Measurements from ENCODE around the gene ACER2.

ACER2 gene

DNA sequence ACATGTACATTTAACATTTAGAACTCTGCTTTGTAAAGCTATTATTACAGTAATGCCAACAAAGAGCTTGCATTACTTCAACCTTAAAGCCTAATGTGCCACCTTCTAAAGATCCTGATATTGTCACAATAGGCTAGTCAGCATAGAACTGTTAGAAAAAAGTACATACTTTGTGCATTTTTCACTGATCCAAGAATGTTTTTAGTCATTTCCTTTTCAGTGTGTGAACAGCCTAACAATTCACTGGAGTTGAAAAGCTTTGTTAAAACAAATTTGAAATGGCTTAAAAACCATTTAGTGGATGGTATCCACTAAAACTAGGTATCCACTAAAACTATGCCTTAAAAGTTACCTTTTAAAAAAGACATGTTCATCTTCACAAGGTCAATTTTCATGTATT, 33.3 kb upstream of the ACER2 start (continued):
- TF ChIP-seq, protein P1, sequence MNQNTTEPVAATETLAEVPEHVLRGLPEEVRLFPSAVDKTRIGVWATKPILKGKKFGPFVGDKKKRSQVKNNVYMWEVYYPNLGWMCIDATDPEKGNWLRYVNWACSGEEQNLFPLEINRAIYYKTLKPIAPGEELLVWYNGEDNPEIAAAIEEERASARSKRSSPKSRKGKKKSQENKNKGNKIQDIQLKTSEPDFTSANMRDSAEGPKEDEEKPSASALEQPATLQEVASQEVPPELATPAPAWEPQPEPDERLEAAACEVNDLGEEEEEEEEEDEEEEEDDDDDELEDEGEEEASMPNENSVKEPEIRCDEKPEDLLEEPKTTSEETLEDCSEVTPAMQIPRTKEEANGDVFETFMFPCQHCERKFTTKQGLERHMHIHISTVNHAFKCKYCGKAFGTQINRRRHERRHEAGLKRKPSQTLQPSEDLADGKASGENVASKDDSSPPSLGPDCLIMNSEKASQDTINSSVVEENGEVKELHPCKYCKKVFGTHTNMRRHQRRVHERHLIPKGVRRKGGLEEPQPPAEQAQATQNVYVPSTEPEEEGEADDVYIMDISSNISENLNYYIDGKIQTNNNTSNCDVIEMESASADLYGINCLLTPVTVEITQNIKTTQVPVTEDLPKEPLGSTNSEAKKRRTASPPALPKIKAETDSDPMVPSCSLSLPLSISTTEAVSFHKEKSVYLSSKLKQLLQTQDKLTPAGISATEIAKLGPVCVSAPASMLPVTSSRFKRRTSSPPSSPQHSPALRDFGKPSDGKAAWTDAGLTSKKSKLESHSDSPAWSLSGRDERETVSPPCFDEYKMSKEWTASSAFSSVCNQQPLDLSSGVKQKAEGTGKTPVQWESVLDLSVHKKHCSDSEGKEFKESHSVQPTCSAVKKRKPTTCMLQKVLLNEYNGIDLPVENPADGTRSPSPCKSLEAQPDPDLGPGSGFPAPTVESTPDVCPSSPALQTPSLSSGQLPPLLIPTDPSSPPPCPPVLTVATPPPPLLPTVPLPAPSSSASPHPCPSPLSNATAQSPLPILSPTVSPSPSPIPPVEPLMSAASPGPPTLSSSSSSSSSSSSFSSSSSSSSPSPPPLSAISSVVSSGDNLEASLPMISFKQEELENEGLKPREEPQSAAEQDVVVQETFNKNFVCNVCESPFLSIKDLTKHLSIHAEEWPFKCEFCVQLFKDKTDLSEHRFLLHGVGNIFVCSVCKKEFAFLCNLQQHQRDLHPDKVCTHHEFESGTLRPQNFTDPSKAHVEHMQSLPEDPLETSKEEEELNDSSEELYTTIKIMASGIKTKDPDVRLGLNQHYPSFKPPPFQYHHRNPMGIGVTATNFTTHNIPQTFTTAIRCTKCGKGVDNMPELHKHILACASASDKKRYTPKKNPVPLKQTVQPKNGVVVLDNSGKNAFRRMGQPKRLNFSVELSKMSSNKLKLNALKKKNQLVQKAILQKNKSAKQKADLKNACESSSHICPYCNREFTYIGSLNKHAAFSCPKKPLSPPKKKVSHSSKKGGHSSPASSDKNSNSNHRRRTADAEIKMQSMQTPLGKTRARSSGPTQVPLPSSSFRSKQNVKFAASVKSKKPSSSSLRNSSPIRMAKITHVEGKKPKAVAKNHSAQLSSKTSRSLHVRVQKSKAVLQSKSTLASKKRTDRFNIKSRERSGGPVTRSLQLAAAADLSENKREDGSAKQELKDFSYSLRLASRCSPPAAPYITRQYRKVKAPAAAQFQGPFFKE (tag by site-specific recombination; IDR thresholded peaks at IDR 0.05; ENCODE audit: borderline replicate concordance) = no peak
- TF ChIP-seq ZNF248 (tag by site-specific recombination; IDR thresholded peaks at IDR 0.05) (no peak), KLF8 (tag by site-specific recombination; IDR thresholded peaks at IDR 0.05) (no peak), ZSCAN16 (tag by site-specific recombination; IDR thresholded peaks at IDR 0.05) (no peak), ZNF155 (tag by site-specific recombination; IDR thresholded peaks at IDR 0.05) (no peak), ZNF302 (tag by site-specific recombination; IDR thresholded peaks at IDR 0.05; ENCODE audit: low read depth) (no peak), GFI1B (tag by site-specific recombination; IDR thresholded peaks at IDR 0.05) (no peak), ZNF239 (tag by site-specific recombination; IDR thresholded peaks at IDR 0.05) (no peak), ZNF18 (tag by site-specific recombination; IDR thresholded peaks at IDR 0.05) (no peak), ZBTB20 (tag by site-specific recombination; IDR thresholded peaks at IDR 0.05) (no peak), ZNF654 (tag by site-specific recombination; IDR thresholded peaks at IDR 0.05; ENCODE audit: low read depth) (no peak)
- TF ChIP-seq, protein P2, sequence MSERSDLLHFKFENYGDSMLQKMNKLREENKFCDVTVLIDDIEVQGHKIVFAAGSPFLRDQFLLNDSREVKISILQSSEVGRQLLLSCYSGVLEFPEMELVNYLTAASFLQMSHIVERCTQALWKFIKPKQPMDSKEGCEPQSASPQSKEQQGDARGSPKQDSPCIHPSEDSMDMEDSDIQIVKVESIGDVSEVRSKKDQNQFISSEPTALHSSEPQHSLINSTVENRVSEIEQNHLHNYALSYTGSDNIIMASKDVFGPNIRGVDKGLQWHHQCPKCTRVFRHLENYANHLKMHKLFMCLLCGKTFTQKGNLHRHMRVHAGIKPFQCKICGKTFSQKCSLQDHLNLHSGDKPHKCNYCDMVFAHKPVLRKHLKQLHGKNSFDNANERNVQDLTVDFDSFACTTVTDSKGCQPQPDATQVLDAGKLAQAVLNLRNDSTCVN (tag by site-specific recombination; optimal IDR thresholded peaks at IDR 0.05) = no peak
- TF ChIP-seq, protein P3, sequence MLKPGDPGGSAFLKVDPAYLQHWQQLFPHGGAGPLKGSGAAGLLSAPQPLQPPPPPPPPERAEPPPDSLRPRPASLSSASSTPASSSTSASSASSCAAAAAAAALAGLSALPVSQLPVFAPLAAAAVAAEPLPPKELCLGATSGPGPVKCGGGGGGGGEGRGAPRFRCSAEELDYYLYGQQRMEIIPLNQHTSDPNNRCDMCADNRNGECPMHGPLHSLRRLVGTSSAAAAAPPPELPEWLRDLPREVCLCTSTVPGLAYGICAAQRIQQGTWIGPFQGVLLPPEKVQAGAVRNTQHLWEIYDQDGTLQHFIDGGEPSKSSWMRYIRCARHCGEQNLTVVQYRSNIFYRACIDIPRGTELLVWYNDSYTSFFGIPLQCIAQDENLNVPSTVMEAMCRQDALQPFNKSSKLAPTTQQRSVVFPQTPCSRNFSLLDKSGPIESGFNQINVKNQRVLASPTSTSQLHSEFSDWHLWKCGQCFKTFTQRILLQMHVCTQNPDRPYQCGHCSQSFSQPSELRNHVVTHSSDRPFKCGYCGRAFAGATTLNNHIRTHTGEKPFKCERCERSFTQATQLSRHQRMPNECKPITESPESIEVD (tag by site-specific recombination; IDR thresholded peaks at IDR 0.05) = no peak
- TF ChIP-seq, protein P4, sequence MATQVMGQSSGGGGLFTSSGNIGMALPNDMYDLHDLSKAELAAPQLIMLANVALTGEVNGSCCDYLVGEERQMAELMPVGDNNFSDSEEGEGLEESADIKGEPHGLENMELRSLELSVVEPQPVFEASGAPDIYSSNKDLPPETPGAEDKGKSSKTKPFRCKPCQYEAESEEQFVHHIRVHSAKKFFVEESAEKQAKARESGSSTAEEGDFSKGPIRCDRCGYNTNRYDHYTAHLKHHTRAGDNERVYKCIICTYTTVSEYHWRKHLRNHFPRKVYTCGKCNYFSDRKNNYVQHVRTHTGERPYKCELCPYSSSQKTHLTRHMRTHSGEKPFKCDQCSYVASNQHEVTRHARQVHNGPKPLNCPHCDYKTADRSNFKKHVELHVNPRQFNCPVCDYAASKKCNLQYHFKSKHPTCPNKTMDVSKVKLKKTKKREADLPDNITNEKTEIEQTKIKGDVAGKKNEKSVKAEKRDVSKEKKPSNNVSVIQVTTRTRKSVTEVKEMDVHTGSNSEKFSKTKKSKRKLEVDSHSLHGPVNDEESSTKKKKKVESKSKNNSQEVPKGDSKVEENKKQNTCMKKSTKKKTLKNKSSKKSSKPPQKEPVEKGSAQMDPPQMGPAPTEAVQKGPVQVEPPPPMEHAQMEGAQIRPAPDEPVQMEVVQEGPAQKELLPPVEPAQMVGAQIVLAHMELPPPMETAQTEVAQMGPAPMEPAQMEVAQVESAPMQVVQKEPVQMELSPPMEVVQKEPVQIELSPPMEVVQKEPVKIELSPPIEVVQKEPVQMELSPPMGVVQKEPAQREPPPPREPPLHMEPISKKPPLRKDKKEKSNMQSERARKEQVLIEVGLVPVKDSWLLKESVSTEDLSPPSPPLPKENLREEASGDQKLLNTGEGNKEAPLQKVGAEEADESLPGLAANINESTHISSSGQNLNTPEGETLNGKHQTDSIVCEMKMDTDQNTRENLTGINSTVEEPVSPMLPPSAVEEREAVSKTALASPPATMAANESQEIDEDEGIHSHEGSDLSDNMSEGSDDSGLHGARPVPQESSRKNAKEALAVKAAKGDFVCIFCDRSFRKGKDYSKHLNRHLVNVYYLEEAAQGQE (tag by site-specific recombination; IDR thresholded peaks at IDR 0.05) = no peak

Measured in HEK293 (cell line).